SK-N-SH (cell line): Measurements from ENCODE around the gene GOLPH3L. TPM values are rescaled to one million over a fixed set of nuclear protein-coding genes. Genes with fewer than 3 reads are reported as not detected.

Experiments used
- CTCF ChIA-PET: fragments of 300-600, 350-600 bp; formaldehyde crosslinking; extraction: SDS; loops from one replicate; lab custom pipeline; 2021; lab: Yijun Ruan, JAX
- POLR2A ChIA-PET: fragments of 350-600 bp; sonication (Branson Sonifier 250); formaldehyde crosslinking; extraction: SDS; loops from one replicate; lab custom pipeline; 2020; ENCODE audit warnings: antibody characterized with exemption, inconsistent platforms; lab: Yijun Ruan, JAX
- DNase-seq: peaks from one replicate; pipeline ENCODE4 v3.0.0; 2012
- H2AFZ ChIP-seq: fragments of 200-600 bp; sonication (generic); 2 replicates; pipeline ENCODE4 v1.8.1; 2016; ENCODE audit warnings: antibody characterized with exemption, mild to moderate bottlenecking, low read depth
- H3F3A ChIP-seq: fragments of 200-600 bp; sonication (generic); replicated peaks from 2 replicates; pipeline ENCODE3; 2016; ENCODE audit warnings: antibody characterized with exemption, mild to moderate bottlenecking; ENCODE audit not compliant: insufficient read depth
- H3K27ac ChIP-seq, 2 experiments: fragments of 200-500 bp in 1 of 2; fragments of 200-600 bp in 1 of 2; sonication (Bioruptor generic) in 1 of 2; sonication (generic), shearing (Covaris generic) in 1 of 2; 2 replicates each; pipeline versions ENCODE4 v1.5.1 to v1.6.1; 2014 to 2016; ENCODE audit warnings: low read depth in 2 of 2, inconsistent platforms in 1 of 2, low read length in 1 of 2, mild to moderate bottlenecking in 1 of 2, mixed read lengths in 1 of 2
- H3K27me3 ChIP-seq: fragments of 200-600 bp; sonication (generic), shearing (Covaris generic); 2 replicates; pipeline ENCODE4 v1.6.1; 2016; ENCODE audit warnings: mixed run types; ENCODE audit not compliant: insufficient read depth
- H3K36me3 ChIP-seq, 2 experiments: fragments of 200-500 bp in 1 of 2; fragments of 200-600 bp in 1 of 2; sonication (Bioruptor generic) in 1 of 2; sonication (generic) in 1 of 2; replicated peaks in 1 of 2; 2 replicates each; pipeline versions ENCODE3 to v1.5.1; 2014 to 2016; ENCODE audit warnings: low read length in 1 of 2, mild to moderate bottlenecking in 1 of 2; ENCODE audit not compliant: insufficient read depth in 2 of 2, control insufficient read depth in 1 of 2
- H3K4me1 ChIP-seq, 2 experiments: fragments of 200-500 bp in 1 of 2; fragments of 200-600 bp in 1 of 2; sonication (Bioruptor generic) in 1 of 2; sonication (generic), shearing (Covaris generic) in 1 of 2; 2 replicates each; pipeline versions ENCODE4 v1.5.1 to v1.6.1; 2014 to 2016; ENCODE audit warnings: low read depth in 1 of 2, low read length in 1 of 2, mixed run types in 1 of 2; ENCODE audit not compliant: insufficient read depth in 2 of 2, control insufficient read depth in 1 of 2
- H3K4me2 ChIP-seq: fragments of 200-600 bp; sonication (generic), shearing (Covaris generic); 2 replicates; pipeline ENCODE4 v1.6.1; 2017; ENCODE audit warnings: mixed run types
- H3K4me3 ChIP-seq, 2 experiments: fragments of 200-500 bp in 1 of 2; fragments of 200-600 bp in 1 of 2; sonication (Bioruptor generic) in 1 of 2; sonication (generic), shearing (Covaris generic) in 1 of 2; 2 replicates each; pipeline versions ENCODE4 v1.5.1 to v1.8.1; 2014 to 2016; ENCODE audit warnings: low read depth in 2 of 2, inconsistent platforms in 1 of 2, low read length in 1 of 2, mild to moderate bottlenecking in 1 of 2, mixed read lengths in 1 of 2, moderate library complexity in 1 of 2
- H3K79me2 ChIP-seq: fragments of 200-600 bp; sonication (generic); 2 replicates; pipeline ENCODE4 v1.8.1; 2017; ENCODE audit warnings: mild to moderate bottlenecking; ENCODE audit not compliant: insufficient read depth
- H3K9ac ChIP-seq: fragments of 200-600 bp; sonication (generic); 2 replicates; pipeline ENCODE4 v1.6.1; 2017; ENCODE audit warnings: mixed run types
- H3K9me2 ChIP-seq: fragments of 200-600 bp; sonication (generic); 2 replicates; pipeline ENCODE4 v1.6.1; 2017; ENCODE audit warnings: mixed run types
- H3K9me3 ChIP-seq: fragments of 200-600 bp; sonication (generic); 2 replicates; pipeline ENCODE4 v1.6.1; 2017; ENCODE audit warnings: mixed run types, mild to moderate bottlenecking, moderate library complexity
- H4K20me1 ChIP-seq: fragments of 200-600 bp; sonication (generic); 2 replicates; pipeline ENCODE4 v1.6.1; 2017; ENCODE audit warnings: mild to moderate bottlenecking, mixed run types; ENCODE audit not compliant: insufficient read depth
- CHD2 ChIP-seq: fragments of 150-350 bp; IDR thresholded peaks from 2 replicates; pipeline ENCODE4 v1.6.1; 2018; ENCODE audit warnings: low read length; ENCODE audit not compliant: partially characterized antibody
- EP300 ChIP-seq, 2 experiments: IDR thresholded peaks; 2 replicates each; pipeline versions ENCODE4 v1.4.0 to v1.6.1; 2012; ENCODE audit warnings: borderline replicate concordance in 1 of 2, low read depth in 1 of 2, low read length in 1 of 2
- FOSL2 ChIP-seq: IDR thresholded peaks from 2 replicates; pipeline ENCODE4 v1.4.0; 2012; ENCODE audit warnings: low read depth, mild to moderate bottlenecking, moderate library complexity, borderline replicate concordance
- FOXJ3 ChIP-seq: sonication (generic); formaldehyde crosslinking; IDR thresholded peaks from 2 replicates; pipeline ENCODE4 v1.5.1; 2020; ENCODE audit warnings: mild to moderate bottlenecking, missing genetic modification reagents
- JUND ChIP-seq: IDR thresholded peaks from 2 replicates; pipeline ENCODE4 v1.4.0; 2012
- NFIC ChIP-seq: IDR thresholded peaks from 2 replicates; pipeline ENCODE4 v1.4.0; 2012; ENCODE audit warnings: borderline replicate concordance
- POLR2AphosphoS5 ChIP-seq: IDR thresholded peaks from 2 replicates; pipeline ENCODE4 v1.6.1; 2012; ENCODE audit warnings: low read depth, low read length
- RAD21 ChIP-seq: IDR thresholded peaks from 2 replicates; pipeline ENCODE4 v1.6.1; 2012; ENCODE audit warnings: mild to moderate bottlenecking, low read length
- RCOR1 ChIP-seq: fragments of 150-350 bp; IDR thresholded peaks from 2 replicates; pipeline ENCODE4 v1.6.1; 2017; ENCODE audit warnings: antibody characterized with exemption, low read length
- RXRA ChIP-seq: IDR thresholded peaks from 2 replicates; pipeline ENCODE4 v1.4.0; 2012; ENCODE audit warnings: low read depth, mild to moderate bottlenecking, borderline replicate concordance
- SIN3A ChIP-seq: IDR thresholded peaks from 2 replicates; pipeline ENCODE4 v1.6.1; 2012; ENCODE audit warnings: low read depth, mild to moderate bottlenecking, low read length, moderate library complexity, borderline replicate concordance
- USF2 ChIP-seq: fragments of 150-350 bp; IDR thresholded peaks from 2 replicates; pipeline ENCODE4 v1.6.1; 2017; ENCODE audit warnings: antibody characterized with exemption, low read length, low read depth, borderline replicate concordance
- WGBS: methylation state at CpG from one replicate; pipeline ENCODE4 v1.1.6; 2017; ENCODE audit warnings: low lambda C conversion rate; 5-methylcytosine and 5-hydroxymethylcytosine counted together
- polyA plus RNA-seq, 3 experiments: library from polyadenylated mRNA; depleted of rRNA; stranded (reverse); fragments of >200 nt; gene quantifications; 2 replicates each; pipeline ENCODE4 v1.2.3, GENCODE V29; 2012
- TF ChIP-seq, protein P1 (sequence below): fragments of 150-350 bp; IDR thresholded peaks from 2 replicates; pipeline ENCODE4 v1.6.1; 2016; ENCODE audit warnings: mild to moderate bottlenecking, low read depth, low read length

Gene GOLPH3L
- polyA plus RNA-seq, 1 of the 3 experiments (the other 2 are of a cell fraction): 7.8 TPM

DNA sequence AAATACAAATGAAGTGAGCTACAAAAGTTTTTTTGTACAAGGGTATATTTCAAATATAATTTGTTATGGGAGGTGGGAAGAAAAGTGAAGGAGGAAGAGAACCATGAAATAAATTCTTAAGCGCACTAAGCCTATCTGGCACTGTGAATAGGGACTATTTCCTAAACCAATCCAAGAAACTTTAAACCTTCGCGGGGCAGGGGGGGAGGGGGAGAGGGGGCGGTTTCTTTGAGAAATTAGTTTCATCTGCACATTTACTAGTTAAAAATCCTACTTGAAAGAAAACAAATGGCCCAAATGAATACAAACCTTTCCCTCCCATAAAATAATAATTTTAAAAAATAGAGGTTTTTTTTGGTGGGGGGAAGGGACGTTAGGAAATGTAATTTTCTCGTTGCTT, 364 bp downstream of the GOLPH3L start:
- Histone ChIP-seq H3K9me3 (no peaks in the 10 kb centered on the region), H3K9ac (peak overlapping the region; percentile 73), H3K4me1 (peaks cover 9 to 17% of the 10 kb centered on the region in 2 experiments; a peak in 2 of 4 replicates), H3K79me2 (peaks cover 22% of the 10 kb centered on the region), H3K27ac (peak overlapping the region in 1 of 2 experiments; percentile 82; a peak in 3 of 4 replicates), H3K4me2 (peak overlapping the region; percentile 76), H3K36me3 (peaks cover 29 to 32% of the 10 kb centered on the region in 2 experiments), H3K4me3 (peak overlapping the region; percentile 95), H2AFZ (peak overlapping the region; percentile 95), H3K9me2 (no peaks in the 10 kb centered on the region), H4K20me1 (no peaks in the 10 kb centered on the region), H3K27me3 (no peaks in the 10 kb centered on the region), H3F3A (peaks cover 4% of the 10 kb centered on the region)
- ChIA-PET POLR2A (interaction anchor here (0.6 to 1.6 kb wide), 3 partner anchors 19 to 117 kb away, joined by 3 to 5 read pairs (median 4); partner anchors contain the start of genes ENSA and MCL1), CTCF (interaction anchor here (0.8 to 1.6 kb wide), 6 partner anchors 8 to 226 kb away, joined by 3 to 8 read pairs (median 4); no protein-coding TSS in a partner anchor)
- no peak for DNase-seq
- TF ChIP-seq EP300 (IDR thresholded peaks at IDR 0.05; ENCODE audit: borderline replicate concordance in 1 of 2, low read depth in 1 of 2, low read length in 1 of 2): no peak
- TF ChIP-seq POLR2AphosphoS5: no peak
- no peak for TF ChIP-seq RAD21
- no peak for TF ChIP-seq FOSL2
- TF ChIP-seq RXRA: no peak
- no peak for TF ChIP-seq CHD2
- 1% methylated on average over 6 of the region's 6 CpGs for WGBS

GRCh38 chr1:150696162-150696561, 792 bp downstream of the GOLPH3L start:
- Histone ChIP-seq H4K20me1 (no peaks in the 10 kb centered on the region), H3F3A (peaks cover 4% of the 10 kb centered on the region), H3K79me2 (peaks cover 22% of the 10 kb centered on the region), H2AFZ (peak overlapping the region; percentile 63), H3K4me3 (peak overlapping the region; percentile 95), H3K9me3 (no peaks in the 10 kb centered on the region), H3K4me2 (peak overlapping the region; percentile 76), H3K27ac (no peak overlapping the region; a peak in 1 of 4 replicates), H3K27me3 (no peaks in the 10 kb centered on the region), H3K4me1 (peaks cover 9 to 17% of the 10 kb centered on the region in 2 experiments; a peak in 2 of 4 replicates), H3K36me3 (peaks cover 31 to 33% of the 10 kb centered on the region in 2 experiments), H3K9ac (peak overlapping the region; percentile 29; the same call in 1 of the 2 replicates), H3K9me2 (no peaks in the 10 kb centered on the region)
- TF ChIP-seq FOSL2 (no peak), RCOR1 (no peak), RXRA (no peak), FOXJ3 (CRISPR knock-in tag) (no peak), USF2 (no peak), POLR2AphosphoS5 (no peak), JUND (no peak), NFIC (no peak), SIN3A (no peak)
- TF ChIP-seq, protein P1, sequence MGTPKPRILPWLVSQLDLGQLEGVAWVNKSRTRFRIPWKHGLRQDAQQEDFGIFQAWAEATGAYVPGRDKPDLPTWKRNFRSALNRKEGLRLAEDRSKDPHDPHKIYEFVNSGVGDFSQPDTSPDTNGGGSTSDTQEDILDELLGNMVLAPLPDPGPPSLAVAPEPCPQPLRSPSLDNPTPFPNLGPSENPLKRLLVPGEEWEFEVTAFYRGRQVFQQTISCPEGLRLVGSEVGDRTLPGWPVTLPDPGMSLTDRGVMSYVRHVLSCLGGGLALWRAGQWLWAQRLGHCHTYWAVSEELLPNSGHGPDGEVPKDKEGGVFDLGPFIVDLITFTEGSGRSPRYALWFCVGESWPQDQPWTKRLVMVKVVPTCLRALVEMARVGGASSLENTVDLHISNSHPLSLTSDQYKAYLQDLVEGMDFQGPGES: no peak
- CTCF ChIA-PET: interaction anchor here (0.8 to 1.2 kb wide), 2 partner anchors 9 to 116 kb away, joined by 3 to 4 read pairs; no protein-coding TSS in a partner anchor
- 29% methylated on average over 1 of the region's 1 CpG for WGBS
- DNase-seq: no peak
- POLR2A ChIA-PET: no interaction called here
